MCF 10A (cell line): ENCODE results near the gene ZNF799. TPM values are rescaled to one million over a fixed set of nuclear protein-coding genes. Genes with fewer than 3 reads are reported as not detected.
A peak's percentile ranks its signal among the peaks of the same experiment; 100 is the strongest.

ENCODE experiments used
- BruUV-seq: library from RNA; stranded (reverse); fragments of 400-500 nt; replicated peaks from 2 replicates; lab custom pipeline; 2021; lab: Mats Ljungman, UMichigan
- CTCF ChIA-PET: fragments of 300-600 bp; sonication (Branson Sonifier 250); formaldehyde crosslinking; extraction: SDS; loops from one replicate; lab custom pipeline; 2021; ENCODE audit warnings: antibody characterized with exemption, inconsistent platforms; lab: Yijun Ruan, JAX
- POLR2A ChIA-PET: fragments of 300-600, 350-650 bp; sonication (Branson Sonifier 250); formaldehyde crosslinking; extraction: SDS; loops from one replicate; lab custom pipeline; 2020; ENCODE audit warnings: antibody characterized with exemption, inconsistent platforms; lab: Yijun Ruan, JAX
- DNase-seq: peaks from one replicate; pipeline ENCODE4 v3.0.0-alpha.2; 2018; ENCODE audit not compliant: unreplicated experiment
- H3K27ac Mint-ChIP-seq: one replicate; pipeline ENCODE4 v1.8.0; 2022; ENCODE audit warnings: mild to moderate bottlenecking, low read depth, mixed read lengths; ENCODE audit not compliant: unreplicated experiment
- H3K27me3 Mint-ChIP-seq: one replicate; pipeline ENCODE4 v1.8.0; 2022; ENCODE audit warnings: mixed read lengths; ENCODE audit not compliant: insufficient read depth, unreplicated experiment
- H3K36me3 Mint-ChIP-seq: one replicate; pipeline ENCODE4 v1.8.0; 2022; ENCODE audit warnings: mild to moderate bottlenecking, moderate library complexity, mixed read lengths; ENCODE audit not compliant: insufficient read depth, unreplicated experiment
- H3K4me1 Mint-ChIP-seq: one replicate; pipeline ENCODE4 v1.8.0; 2022; ENCODE audit warnings: mixed read lengths; ENCODE audit not compliant: insufficient read depth, unreplicated experiment
- H3K4me3 Mint-ChIP-seq: one replicate; pipeline ENCODE4 v1.8.0; 2022; ENCODE audit warnings: mild to moderate bottlenecking, moderate library complexity, mixed read lengths; ENCODE audit not compliant: unreplicated experiment
- H3K9me3 Mint-ChIP-seq: one replicate; pipeline ENCODE4 v1.8.0; 2022; ENCODE audit warnings: mixed read lengths; ENCODE audit not compliant: unreplicated experiment
- intact Hi-C: fragments of 100-400 bp; cut with micrococcal nuclease; formaldehyde crosslinking; loops from 2 replicates; pipeline ENCODE4 v1.14.1; 2022
- total RNA-seq: library from RNA; stranded (reverse); gene quantifications from 2 replicates; pipeline ENCODE4 v1.2.3, GENCODE V29; 2022
- TF ChIP-seq, protein P1 (sequence below): fragments of 200-600 bp; IDR thresholded peaks from one replicate; pipeline ENCODE4 v1.8.0; 2022; ENCODE audit warnings: antibody characterized with exemption, mild to moderate bottlenecking; ENCODE audit not compliant: unreplicated experiment

Gene ZNF799
- total RNA-seq, 1 experiment from 2014 or later, result 1.8 TPM

DNA sequence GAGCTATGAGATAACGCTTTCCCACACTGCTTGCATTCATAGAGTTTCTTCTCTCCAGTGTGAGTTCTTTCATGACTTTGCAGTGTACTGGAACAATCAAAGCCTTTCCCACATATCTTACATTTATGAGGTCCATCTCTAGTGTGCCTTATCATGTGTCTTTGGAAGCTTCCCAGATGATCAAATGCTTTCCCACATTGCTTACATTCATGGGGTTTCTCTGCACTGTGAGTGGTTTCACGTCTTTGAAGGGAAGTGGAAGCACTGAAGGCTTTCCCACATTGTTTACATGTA lies 20.7 kb downstream of the ZNF799 start:
- Mint-ChIP-seq H3K27ac (no peak overlapping the region), H3K4me1 (no peaks in the 10 kb centered on the region), H3K9me3 (peaks cover 27% of the 10 kb centered on the region), H3K4me3 (no peak overlapping the region), H3K36me3 (no peaks in the 10 kb centered on the region), H3K27me3 (no peaks in the 10 kb centered on the region)
- TF ChIP-seq, protein P1, sequence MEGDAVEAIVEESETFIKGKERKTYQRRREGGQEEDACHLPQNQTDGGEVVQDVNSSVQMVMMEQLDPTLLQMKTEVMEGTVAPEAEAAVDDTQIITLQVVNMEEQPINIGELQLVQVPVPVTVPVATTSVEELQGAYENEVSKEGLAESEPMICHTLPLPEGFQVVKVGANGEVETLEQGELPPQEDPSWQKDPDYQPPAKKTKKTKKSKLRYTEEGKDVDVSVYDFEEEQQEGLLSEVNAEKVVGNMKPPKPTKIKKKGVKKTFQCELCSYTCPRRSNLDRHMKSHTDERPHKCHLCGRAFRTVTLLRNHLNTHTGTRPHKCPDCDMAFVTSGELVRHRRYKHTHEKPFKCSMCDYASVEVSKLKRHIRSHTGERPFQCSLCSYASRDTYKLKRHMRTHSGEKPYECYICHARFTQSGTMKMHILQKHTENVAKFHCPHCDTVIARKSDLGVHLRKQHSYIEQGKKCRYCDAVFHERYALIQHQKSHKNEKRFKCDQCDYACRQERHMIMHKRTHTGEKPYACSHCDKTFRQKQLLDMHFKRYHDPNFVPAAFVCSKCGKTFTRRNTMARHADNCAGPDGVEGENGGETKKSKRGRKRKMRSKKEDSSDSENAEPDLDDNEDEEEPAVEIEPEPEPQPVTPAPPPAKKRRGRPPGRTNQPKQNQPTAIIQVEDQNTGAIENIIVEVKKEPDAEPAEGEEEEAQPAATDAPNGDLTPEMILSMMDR, result no peak
- POLR2A ChIA-PET, result no interaction called here
- no TSS peak for BruUV-seq
- intact Hi-C loops, result no loop called here
- DNase-seq, result no peak
- CTCF ChIA-PET, result no interaction called here

DNA sequence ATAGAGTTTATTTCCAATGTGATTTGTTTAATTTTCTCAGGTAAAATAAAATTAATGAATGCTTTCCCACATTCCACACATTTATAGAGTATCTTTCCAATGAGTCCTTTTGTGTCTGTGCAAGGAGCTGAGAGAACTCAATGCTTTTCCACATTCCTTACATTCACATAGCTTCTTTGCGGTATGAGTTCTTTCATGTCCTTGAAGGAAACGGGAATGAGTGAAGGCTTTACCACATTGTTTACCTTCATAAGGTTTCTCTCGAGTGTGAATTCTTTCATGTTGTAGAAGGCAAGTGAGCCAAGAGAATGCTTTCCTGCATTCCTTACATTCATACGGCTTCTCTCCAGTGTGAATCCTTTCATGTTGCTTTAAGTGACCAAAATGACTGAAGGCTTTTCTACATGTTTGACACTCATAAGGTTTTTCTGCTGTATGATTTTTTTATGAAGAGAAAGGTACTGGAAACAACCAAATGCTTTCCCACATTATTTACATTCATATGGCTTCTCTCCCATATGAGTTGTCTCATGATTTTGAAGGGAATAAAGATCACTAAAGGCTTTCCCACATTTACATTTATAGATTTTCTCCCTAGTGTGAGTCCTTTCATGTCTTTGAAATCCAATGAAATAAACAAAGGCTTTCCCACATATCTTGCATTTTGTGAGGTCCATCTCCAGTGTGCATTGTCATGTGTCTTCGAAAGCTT lies 21.2 kb downstream of the ZNF799 start:
- intact Hi-C loops, result no loop called here
- Mint-ChIP-seq H3K9me3 (peaks cover 32% of the 10 kb centered on the region), H3K4me3 (no peak overlapping the region), H3K36me3 (no peaks in the 10 kb centered on the region), H3K4me1 (no peaks in the 10 kb centered on the region), H3K27ac (no peak overlapping the region), H3K27me3 (no peaks in the 10 kb centered on the region)
- TF ChIP-seq, protein P1, result no peak
- ChIA-PET POLR2A (no interaction called here), CTCF (no interaction called here)
- no TSS peak for BruUV-seq
- no peak for DNase-seq

DNA sequence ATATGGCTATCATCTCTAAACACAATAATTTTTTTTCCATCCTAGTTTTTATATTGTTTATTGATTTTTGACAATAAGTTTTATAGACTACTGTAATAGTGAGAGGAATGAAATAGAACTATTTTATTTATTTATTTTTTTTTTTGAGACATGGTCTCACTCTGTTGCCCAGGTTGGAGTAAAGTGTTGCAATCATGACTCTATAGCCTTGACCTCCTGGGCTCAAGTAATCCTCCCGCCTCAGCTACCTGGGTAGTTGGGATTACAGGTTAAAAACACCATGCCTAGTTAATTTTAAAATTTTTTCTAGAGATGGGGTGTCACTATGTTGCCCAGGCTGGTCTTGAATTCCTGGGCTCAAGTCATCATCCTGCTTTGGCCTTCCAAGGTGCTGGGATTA lies 27.0 kb downstream of the ZNF799 start:
- intact Hi-C loops, result no loop called here
- Mint-ChIP-seq H3K27ac (no peak overlapping the region), H3K27me3 (no peaks in the 10 kb centered on the region), H3K9me3 (peaks cover 22% of the 10 kb centered on the region), H3K4me1 (no peaks in the 10 kb centered on the region), H3K36me3 (no peaks in the 10 kb centered on the region), H3K4me3 (no peak overlapping the region)
- TF ChIP-seq, protein P1, result no peak
- ChIA-PET POLR2A (no interaction called here), CTCF (no interaction called here)
- DNase-seq, result no peak
- BruUV-seq, result no TSS peak

DNA sequence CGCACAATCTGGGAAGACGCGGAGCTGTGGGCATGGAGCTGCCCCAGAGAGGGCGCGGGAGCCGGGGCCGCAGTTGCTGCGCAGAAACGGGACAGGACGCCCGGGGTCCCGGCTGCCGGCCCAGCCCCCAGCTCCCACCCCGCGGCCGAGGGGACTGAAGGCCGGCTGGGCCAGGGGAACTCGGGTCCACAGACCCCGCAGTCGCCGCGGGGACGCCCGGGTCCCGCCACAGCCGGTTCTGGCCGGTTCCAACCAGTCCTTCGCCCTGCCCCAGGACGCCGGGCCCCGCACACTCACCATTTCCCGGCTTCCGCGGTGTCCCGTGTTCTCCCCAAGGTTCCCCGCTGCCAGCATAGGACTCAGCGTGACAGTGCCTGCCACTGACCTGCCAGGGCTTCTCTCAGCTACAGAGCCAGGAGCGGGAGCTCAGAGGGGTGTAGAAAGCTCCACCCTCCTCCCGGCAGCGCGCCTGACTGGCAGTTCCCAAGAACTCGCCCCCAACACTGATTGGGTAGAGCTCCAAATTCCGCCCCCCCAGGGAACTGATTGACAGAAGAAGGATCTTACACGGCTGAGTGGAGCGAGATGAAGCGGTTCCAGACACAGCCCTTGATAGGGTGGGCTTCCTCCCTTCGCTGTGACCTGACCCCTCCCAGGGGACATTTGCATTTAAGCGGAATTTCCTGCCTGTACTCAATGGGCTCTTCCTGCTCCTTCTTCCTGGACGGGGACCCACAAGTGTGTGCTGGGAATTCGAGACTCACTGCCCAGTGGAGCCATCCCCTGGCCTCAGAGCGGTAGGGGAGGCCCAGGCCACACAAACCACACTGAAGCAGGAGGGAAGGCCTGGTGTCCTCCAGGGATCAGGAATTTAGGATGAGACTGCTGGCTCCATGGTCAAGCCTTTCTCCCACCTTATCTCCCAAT lies 35.6 kb downstream of the ZNF799 start, which contains the start of gene ZNF442:
Gene ZNF442, minus strand, starts transcription at position 448 of the 927 bp plus-strand sequence. CDS start 2,052 bp downstream, outside the sequence.
- peak; percentile 3 for DNase-seq
- ChIA-PET POLR2A (interaction anchor here (0.6 to 1.7 kb wide), 5 partner anchors 32 to 742 kb away, joined by 3 to 11 read pairs (median 5); partner anchors contain the start of genes ZNF136, ZNF44 and ZNF563), CTCF (interaction anchor here (0.5 to 1.1 kb wide), 5 partner anchors 8 to 294 kb away, joined by 3 to 4 read pairs (median 4); partner anchors contain the start of gene ZNF563)
- BruUV-seq, result no TSS peak
- H3K4me1 Mint-ChIP-seq, result no peaks in the 10 kb centered on the region
- TF ChIP-seq, protein P1, result no peak
- intact Hi-C loops, result no loop called here
- H3K9me3 Mint-ChIP-seq, result peaks cover 16% of the 10 kb centered on the region
- peak within 1 kb of the TSS; percentile 82 for H3K4me3 Mint-ChIP-seq
- no peaks in the 10 kb centered on the region for H3K36me3 Mint-ChIP-seq
- no peaks in the 10 kb centered on the region for H3K27me3 Mint-ChIP-seq
- H3K27ac Mint-ChIP-seq, result no peak within 1 kb of the TSS
